Stimulated activated CD4-positive, alpha-beta T cell treated with anti-CD3 and anti-CD28 coated beads, Interleukin-1b, Interleukin-23, amount 100 ng/mL, for 4 hours (primary cell): ENCODE results near the gene LRRFIP1.
"Not testable (repeated sequence)": the region's sequence is repeated elsewhere in the genome, so short reads cannot be mapped to it uniquely, and the experiment has no call there.

Experiments
- DNase-seq, 2 donors: peaks; one replicate each; pipeline ENCODE4 v3.0.0-alpha.2; 2020; ENCODE audit warnings: low read depth in 2 of 2

Gene LRRFIP1

DNA sequence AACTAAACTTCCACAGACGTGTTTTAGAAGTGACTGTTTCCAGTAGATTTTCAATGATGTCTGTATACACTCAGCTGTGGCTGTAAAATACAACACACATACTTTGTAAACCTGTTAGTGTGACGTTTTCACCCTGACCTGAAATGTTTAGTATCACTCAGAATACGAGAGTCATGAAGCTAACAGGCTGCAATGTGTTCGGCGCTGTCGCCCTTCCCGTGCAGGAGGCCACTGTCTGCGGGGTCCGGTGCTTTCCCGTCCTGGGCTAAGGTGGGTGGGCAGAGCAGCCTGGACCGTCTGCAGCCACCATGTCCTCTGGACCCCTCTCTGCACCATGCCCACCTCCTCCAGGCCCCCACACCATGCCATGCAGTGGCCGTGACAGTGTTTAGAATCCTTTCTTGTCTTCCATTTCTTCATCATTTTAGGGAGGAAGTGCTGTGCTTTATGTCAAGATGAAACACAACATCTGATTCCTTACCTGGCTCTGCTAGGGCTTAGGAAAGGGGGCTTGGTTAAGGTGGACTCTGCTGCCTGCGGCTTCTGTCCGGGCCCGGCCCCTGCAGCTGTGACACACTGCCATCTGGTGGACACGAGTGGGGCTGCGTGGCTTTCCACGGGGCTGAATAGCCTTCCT, 117.3 kb downstream of the LRRFIP1 start:
- peak; percentile 72 to 79 for DNase-seq

DNA sequence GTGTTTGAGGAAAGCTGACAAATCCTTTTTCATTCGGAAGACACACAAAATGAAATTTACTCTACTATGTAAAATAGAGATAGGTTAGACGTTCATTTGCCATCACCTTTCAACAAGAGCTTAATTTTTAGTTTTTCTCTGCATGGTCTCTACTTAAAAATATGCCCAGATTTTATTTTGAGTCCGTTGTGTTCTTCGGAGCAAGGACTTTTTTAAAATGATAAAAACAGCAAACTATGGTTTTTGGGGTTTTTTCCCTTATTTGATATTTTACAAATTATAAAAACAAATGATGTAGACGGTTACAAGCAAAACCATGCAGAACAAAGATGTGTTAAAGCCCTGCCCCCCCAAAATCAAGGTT, 117.8 kb downstream of the LRRFIP1 start:
- no peak for DNase-seq

GRCh38 chr2:237746302-237747080, 119.1 kb downstream of the LRRFIP1 start:
- no peak for DNase-seq

DNA sequence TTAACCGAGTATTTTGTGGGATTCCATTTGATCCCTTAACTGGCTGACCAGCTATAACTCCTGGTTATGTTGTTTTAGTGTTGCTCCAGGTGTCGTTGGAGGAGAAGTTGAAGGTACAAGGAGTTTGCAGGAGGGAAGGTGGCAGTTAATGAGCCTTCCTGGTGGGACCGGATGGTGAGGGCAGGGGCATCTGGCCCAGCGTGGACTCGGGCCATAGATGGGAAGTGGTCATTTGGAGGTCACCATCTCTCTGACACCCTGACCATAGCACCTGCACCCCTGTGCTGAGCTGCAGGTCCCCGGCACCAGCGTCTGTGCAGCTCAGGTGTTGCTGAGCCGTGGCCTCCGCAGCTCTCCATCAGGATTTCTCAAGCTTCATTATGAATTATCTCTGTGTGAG, 119.8 kb downstream of the LRRFIP1 start:
- DNase-seq = no peak

GRCh38 chr2:237749002-237749401, 121.6 kb downstream of the LRRFIP1 start:
- DNase-seq = no peak

GRCh38 chr2:237749961-237750360, 122.6 kb downstream of the LRRFIP1 start:
- DNase-seq = no peak

GRCh38 chr2:237750441-237750840, 123.1 kb downstream of the LRRFIP1 start:
- DNase-seq = not testable (repeated sequence)

DNA sequence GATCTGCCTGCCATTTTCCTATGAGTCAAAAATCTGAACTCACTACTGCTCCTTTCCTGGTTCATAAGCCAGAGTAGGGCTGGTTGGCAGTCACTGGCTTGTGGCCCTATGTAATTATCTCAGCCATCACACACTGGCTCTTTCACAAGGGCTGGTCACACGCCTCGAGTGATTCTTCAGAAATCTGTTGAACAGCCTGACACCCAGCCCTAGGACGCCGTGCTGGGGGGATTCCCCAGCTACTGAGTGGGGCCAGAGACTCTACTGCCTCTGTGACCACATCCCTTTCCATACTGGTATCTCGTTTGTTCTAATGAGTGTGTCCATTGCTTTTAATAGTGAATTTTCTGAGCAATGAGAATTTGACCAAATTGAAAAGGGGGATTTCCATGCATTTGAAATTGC, 125.4 kb downstream of the LRRFIP1 start:
- DNase-seq = no peak

GRCh38 chr2:237754182-237754581, 126.8 kb downstream of the LRRFIP1 start:
- no peak for DNase-seq

- no peak for DNase-seq
Measured at GRCh38 chr2:237754626-237755248, 127.3 kb downstream of the LRRFIP1 start.

DNA sequence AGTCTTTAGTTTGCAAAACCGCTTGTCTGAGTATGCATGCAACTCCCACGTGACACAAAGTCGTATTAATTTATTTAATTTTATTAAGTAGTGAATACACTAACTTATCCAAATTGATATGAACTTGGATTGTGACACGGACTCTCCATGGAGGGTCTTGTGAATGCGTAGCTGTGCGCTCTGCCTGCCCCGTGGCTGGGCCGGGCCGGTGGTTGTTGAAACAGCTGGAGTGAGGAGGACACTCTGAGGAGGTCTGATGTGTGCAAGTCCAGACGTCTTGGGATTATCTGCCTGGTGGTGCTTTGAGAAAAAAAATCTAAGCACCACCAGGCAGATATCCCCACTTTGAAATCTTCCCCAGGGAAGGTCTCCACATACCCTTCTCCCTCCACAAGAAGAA, 130.2 kb downstream of the LRRFIP1 start:
- DNase-seq = no peak

GRCh38 chr2:237758185-237758584, 130.8 kb downstream of the LRRFIP1 start:
- DNase-seq = no peak

DNA sequence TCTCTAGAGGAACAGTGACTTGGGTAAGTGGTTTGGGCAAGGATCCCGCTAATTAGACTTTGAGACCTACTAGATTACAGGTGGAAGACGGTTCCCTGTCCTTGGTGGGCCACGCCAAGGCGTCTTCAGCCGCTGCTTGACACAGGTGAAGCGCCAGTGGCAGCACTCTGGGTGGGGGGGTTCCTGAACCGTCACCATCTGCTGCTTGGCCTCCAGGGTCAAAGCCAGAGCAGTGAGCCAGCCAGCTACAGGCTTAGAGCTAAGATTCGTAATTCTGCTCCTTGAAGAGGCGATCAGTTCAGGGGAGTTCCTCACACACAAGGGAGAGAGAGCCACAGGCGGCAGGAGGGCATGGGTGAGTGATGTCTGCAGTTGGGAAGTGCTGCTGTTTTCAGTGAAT, 131.8 kb downstream of the LRRFIP1 start:
- DNase-seq = no peak

DNA sequence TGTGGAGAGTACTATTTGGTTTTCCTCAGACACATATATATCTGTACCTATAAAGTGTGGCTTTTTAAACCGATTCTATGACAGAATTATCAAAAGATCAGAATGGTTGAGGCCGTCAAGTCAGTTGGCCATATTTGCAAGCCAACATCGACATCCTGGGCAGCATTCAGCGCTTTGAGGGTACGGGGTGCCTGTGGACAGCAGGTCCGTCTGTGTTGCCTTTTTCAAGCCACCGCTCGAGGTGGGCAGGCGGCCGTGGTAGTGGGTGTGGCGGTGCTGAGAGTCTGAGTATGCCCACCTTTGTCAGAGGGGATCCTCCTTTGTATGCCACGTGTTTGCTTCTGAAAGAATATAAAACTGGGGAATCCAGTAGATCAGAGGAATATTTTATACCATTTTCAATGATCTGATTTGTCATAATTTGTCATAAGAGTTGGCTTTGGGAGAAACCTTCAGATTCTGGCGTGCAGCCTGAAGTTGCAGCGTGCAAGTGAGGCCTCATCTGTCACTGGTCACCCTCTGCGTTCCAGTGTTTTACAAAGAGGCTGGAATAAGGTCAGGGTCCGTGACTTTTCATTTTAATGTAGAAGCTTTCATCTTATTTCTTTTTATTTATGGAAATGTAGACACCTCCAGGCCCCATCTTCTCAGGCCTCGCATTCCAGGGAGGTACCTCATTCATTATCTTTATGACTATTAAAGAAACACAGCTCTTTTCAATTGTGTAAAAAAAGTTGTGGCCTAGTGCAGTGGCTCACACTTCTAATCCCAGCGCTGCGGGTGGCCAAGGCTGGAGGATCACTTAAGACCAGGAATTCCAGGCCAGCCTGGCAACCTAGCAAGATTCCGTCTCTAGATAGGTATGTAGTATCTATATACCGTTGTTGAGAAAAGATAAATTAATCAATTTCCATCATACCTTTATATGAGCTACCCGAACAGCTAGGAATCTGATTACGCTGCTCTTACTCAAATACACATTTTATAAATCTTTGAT, 133.4 kb downstream of the LRRFIP1 start:
- no peak for DNase-seq

DNA sequence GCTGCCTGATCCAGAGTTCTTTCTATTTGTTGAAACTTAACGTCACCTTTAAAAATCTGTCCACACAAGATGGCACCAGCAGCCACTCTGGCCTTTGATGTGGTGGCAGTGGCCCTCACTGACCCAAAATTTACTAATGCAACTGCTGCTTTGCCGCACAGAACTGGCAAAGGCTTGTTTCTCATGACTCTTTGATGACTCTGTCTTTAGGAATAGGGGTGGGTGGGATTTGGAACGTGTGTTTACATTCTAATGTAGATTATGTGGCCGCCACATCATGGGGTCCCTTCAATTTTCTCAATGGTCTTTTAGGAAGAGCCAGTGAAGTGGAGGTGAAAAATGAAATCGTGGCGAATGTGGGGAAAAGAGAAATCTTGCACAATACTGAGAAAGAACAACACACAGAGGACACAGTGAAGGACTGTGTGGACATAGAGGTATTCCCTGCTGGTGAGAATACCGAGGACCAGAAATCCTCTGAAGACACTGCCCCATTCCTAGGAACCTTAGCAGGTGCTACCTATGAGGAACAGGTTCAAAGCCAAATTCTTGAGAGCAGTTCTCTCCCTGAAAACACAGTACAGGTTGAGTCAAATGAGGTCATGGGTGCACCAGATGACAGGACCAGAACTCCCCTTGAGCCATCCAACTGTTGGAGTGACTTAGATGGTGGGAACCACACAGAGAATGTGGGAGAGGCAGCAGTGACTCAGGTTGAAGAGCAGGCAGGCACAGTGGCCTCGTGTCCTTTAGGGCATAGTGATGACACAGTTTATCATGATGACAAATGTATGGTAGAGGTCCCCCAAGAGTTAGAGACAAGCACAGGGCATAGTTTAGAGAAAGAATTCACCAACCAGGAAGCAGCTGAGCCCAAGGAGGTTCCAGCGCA, 135.2 kb downstream of the LRRFIP1 start:
- DNase-seq = not testable (repeated sequence)

GRCh38 chr2:237763812-237764211, 136.4 kb downstream of the LRRFIP1 start:
- no peak for DNase-seq

- not testable (repeated sequence) for DNase-seq
Measured at GRCh38 chr2:237765122-237765521, 137.7 kb downstream of the LRRFIP1 start.

GRCh38 chr2:237765875-237766274, 138.5 kb downstream of the LRRFIP1 start:
- no peak for DNase-seq

- no peak for DNase-seq
Measured at GRCh38 chr2:237766340-237766739, 139.0 kb downstream of the LRRFIP1 start.

DNA sequence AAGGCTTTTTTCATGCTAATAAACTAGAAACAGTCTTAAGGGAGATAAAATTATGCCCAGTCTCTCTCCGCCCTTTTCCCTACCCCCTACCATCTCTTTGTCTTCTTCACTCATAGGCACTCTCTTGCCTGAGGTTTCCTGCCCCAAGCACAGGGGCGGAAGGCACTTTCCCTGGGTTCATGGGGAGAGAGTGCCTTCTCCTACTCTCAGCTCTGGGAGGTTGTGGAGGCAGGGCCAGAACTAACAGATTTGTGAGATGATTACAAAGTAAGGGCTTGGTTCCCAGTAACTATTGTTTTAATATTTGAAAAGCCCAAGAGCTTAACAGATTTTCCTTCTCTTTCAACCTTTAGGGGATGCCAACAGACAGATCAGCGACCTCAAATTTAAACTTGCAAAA, 145.1 kb downstream of the LRRFIP1 start:
- no peak for DNase-seq

DNA sequence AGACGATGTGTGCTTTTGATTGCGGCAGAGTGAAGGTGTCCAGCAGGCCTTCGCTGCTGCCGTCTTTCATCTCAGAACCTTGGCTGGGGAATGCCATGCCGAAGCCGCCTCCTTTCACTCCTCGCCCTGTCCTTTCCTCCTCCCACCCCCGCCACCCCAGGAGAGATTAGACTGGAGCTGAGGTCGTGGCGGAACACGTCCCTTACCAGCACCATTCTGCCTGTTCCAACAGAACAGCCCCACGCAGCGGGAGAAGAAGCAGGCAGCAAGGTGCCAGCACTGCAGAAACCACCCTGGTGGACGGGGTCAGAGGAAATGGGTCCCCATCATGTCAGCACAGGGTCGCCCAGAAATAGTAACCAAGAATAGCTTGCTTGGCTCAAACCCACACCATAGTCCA, 146.4 kb downstream of the LRRFIP1 start:
- DNase-seq = no peak
